Thyroid gland (tissue), 4 donors: ENCODE results near the gene INPP5D.

ENCODE experiments used
- POLR2A ChIP-seq, 2 donors: fragments of 450-650 bp; IDR thresholded peaks; one replicate each; pipeline ENCODE4 v1.6.1; 2017; ENCODE audit warnings: antibody characterized with exemption in 2 of 2, mild to moderate bottlenecking in 2 of 2, moderate library complexity in 1 of 2
- TF ChIP-seq, protein P1 (sequence below), 6 experiments: fragments of 200-600 bp in 3 of 6; fragments of 450-650 bp in 3 of 6; sonication (generic) in 3 of 6; IDR thresholded peaks; one replicate each; pipeline ENCODE4 v1.5.1; 2016 to 2019; ENCODE audit warnings: antibody characterized with exemption in 6 of 6, mild to moderate bottlenecking in 2 of 6, inconsistent platforms in 1 of 6, moderate library complexity in 1 of 6

DNA sequence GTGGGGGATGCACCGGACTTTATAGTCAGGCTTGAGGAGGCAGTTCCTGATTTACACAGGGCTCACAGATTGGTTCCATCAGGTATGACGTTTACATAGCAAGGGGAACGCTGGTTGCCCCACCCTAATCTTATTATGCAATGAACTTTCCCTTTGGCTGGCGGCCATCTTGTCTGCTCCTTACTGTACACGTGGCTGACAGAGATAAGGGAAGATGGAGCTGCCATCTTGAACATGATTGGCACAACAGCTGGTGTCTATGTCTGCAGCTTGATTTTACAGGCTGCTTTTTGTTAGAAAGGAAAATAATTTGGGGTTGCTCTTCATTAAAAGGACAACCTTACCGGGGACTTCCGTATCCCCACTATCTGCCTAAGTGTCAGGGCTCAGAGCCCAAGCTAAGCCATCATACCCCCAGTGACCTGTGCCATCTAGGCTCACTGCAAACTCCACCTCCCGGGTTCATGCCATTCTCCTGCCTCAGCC is 157.8 kb downstream of the INPP5D start:
- TF ChIP-seq, protein P1, sequence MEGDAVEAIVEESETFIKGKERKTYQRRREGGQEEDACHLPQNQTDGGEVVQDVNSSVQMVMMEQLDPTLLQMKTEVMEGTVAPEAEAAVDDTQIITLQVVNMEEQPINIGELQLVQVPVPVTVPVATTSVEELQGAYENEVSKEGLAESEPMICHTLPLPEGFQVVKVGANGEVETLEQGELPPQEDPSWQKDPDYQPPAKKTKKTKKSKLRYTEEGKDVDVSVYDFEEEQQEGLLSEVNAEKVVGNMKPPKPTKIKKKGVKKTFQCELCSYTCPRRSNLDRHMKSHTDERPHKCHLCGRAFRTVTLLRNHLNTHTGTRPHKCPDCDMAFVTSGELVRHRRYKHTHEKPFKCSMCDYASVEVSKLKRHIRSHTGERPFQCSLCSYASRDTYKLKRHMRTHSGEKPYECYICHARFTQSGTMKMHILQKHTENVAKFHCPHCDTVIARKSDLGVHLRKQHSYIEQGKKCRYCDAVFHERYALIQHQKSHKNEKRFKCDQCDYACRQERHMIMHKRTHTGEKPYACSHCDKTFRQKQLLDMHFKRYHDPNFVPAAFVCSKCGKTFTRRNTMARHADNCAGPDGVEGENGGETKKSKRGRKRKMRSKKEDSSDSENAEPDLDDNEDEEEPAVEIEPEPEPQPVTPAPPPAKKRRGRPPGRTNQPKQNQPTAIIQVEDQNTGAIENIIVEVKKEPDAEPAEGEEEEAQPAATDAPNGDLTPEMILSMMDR (IDR thresholded peaks at IDR 0.05) = no peak
- no peak for TF ChIP-seq POLR2A (IDR thresholded peaks at IDR 0.05)
